NB4 (cell line): Measurements from ENCODE around the gene CREB3L4.

ENCODE experiments used
- MYC ChIP-seq: IDR thresholded peaks from 2 replicates; pipeline ENCODE4 v1.6.1; 2011; ENCODE audit warnings: low read depth, low read length
- POLR2A ChIP-seq: IDR thresholded peaks from 2 replicates; pipeline ENCODE4 v1.6.1; 2011; ENCODE audit warnings: mild to moderate bottlenecking; ENCODE audit not compliant: insufficient read length; ENCODE audit errors: extremely low read depth

- TF ChIP-seq POLR2A: no peak
- no peak for TF ChIP-seq MYC
These were observed 16.5 kb upstream of the CREB3L4 start for GRCh38 chr1:153951183-153951582.
